Renal cortical epithelial cell (primary cell): ENCODE data around the gene MT1H. TPM values are rescaled to one million over a fixed set of nuclear protein-coding genes. Genes with fewer than 3 reads are reported as not detected.
A peak's percentile ranks its signal among the peaks of the same experiment; 100 is the strongest.
"Not testable (repeated sequence)": the region's sequence is repeated elsewhere in the genome, so short reads cannot be mapped to it uniquely, and the experiment has no call there.

ENCODE experiments used
- DNase-seq: peaks from one replicate; pipeline ENCODE4 v3.0.0-alpha.2; 2011; ENCODE audit warnings: low read depth
- total RNA-seq: library from RNA; depleted of rRNA; stranded (reverse); fragments of >200 nt; gene quantifications from 2 replicates; pipeline ENCODE4 v1.2.3, GENCODE V29; 2014

MT1H gene
- total RNA-seq, 1 donor from 2014 or later: 8.9 TPM

GRCh38 chr16:56665286-56666261, 4.0 kb upstream of the MT1H start:
- peak; percentile 42 for DNase-seq

- DNase-seq: peak; percentile 33
These were observed 1.7 kb upstream of the MT1H start, which contains the start of gene MT1G for GRCh38 chr16:56667581-56668571. TSS of gene MT1G (minus strand) at chr16:56668065. CDS start at chr16:56667993, 72 bp downstream.

GRCh38 chr16:56669840-56670619, 416 bp downstream of the MT1H start:
- DNase-seq: no peak

- DNase-seq: no peak
These were observed 963 bp downstream of the MT1H start for GRCh38 chr16:56670620-56670934.

- DNase-seq: not testable (repeated sequence)
These were observed 2.1 kb downstream of the MT1H start for GRCh38 chr16:56671691-56672090.

- not testable (repeated sequence) for DNase-seq
These were observed 2.6 kb downstream of the MT1H start for GRCh38 chr16:56672171-56672570.

- DNase-seq: no peak
These were observed 3.3 kb downstream of the MT1H start for GRCh38 chr16:56672761-56673536.

GRCh38 chr16:56673921-56674320, 4.3 kb downstream of the MT1H start:
- peak; percentile 44 for DNase-seq

- not testable (repeated sequence) for DNase-seq
These were observed 5.0 kb downstream of the MT1H start for GRCh38 chr16:56674570-56674969.

- no peak for DNase-seq
These were observed 6.1 kb downstream of the MT1H start for GRCh38 chr16:56675685-56676210.

GRCh38 chr16:56677474-56677873, 7.9 kb downstream of the MT1H start:
- no peak for DNase-seq

- DNase-seq: no peak
These were observed 9.6 kb downstream of the MT1H start for GRCh38 chr16:56679078-56679730.

- no peak for DNase-seq
These were observed 10.2 kb downstream of the MT1H start for GRCh38 chr16:56679818-56680217.

- peak; percentile 78 for DNase-seq
These were observed 12.5 kb downstream of the MT1H start, which contains the start of gene MT1X for GRCh38 chr16:56681939-56682702. TSS of gene MT1X (plus strand) at chr16:56682470. CDS start at chr16:56682541, 71 bp downstream.

GRCh38 chr16:56682703-56683397, 13.2 kb downstream of the MT1H start:
- no peak for DNase-seq

GRCh38 chr16:56683424-56684172, 14.0 kb downstream of the MT1H start:
- no peak for DNase-seq

- peak; percentile 35 for DNase-seq
These were observed 14.8 kb downstream of the MT1H start for GRCh38 chr16:56684256-56684925.
